ENCODE data around the gene FANCE. TPM values are rescaled to one million over a fixed set of nuclear protein-coding genes. Genes with fewer than 3 reads are reported as not detected.

The FANCE gene
- total and polyA plus RNA-seq, 9 of the 15 experiments (the other 6 are each of a cell fraction or from before 2014, with no cell fraction given), result 5.7 to 30.2 (median 17.0) TPM

GRCh38 chr6:35452183-35453090 is at the start of gene FANCE (continued):
- TF ChIP-seq, protein P1, sequence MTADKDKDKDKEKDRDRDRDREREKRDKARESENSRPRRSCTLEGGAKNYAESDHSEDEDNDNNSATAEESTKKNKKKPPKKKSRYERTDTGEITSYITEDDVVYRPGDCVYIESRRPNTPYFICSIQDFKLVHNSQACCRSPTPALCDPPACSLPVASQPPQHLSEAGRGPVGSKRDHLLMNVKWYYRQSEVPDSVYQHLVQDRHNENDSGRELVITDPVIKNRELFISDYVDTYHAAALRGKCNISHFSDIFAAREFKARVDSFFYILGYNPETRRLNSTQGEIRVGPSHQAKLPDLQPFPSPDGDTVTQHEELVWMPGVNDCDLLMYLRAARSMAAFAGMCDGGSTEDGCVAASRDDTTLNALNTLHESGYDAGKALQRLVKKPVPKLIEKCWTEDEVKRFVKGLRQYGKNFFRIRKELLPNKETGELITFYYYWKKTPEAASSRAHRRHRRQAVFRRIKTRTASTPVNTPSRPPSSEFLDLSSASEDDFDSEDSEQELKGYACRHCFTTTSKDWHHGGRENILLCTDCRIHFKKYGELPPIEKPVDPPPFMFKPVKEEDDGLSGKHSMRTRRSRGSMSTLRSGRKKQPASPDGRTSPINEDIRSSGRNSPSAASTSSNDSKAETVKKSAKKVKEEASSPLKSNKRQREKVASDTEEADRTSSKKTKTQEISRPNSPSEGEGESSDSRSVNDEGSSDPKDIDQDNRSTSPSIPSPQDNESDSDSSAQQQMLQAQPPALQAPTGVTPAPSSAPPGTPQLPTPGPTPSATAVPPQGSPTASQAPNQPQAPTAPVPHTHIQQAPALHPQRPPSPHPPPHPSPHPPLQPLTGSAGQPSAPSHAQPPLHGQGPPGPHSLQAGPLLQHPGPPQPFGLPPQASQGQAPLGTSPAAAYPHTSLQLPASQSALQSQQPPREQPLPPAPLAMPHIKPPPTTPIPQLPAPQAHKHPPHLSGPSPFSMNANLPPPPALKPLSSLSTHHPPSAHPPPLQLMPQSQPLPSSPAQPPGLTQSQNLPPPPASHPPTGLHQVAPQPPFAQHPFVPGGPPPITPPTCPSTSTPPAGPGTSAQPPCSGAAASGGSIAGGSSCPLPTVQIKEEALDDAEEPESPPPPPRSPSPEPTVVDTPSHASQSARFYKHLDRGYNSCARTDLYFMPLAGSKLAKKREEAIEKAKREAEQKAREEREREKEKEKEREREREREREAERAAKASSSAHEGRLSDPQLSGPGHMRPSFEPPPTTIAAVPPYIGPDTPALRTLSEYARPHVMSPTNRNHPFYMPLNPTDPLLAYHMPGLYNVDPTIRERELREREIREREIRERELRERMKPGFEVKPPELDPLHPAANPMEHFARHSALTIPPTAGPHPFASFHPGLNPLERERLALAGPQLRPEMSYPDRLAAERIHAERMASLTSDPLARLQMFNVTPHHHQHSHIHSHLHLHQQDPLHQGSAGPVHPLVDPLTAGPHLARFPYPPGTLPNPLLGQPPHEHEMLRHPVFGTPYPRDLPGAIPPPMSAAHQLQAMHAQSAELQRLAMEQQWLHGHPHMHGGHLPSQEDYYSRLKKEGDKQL (CRISPR knock-in tag; IDR thresholded peaks at IDR 0.05; ENCODE audit: borderline replicate concordance), result no peak
- no peak for TF ChIP-seq RBM15 (IDR thresholded peaks at IDR 0.05; ENCODE audit: insufficient read depth, low read length)
- no peak for TF ChIP-seq REST (IDR thresholded peaks at IDR 0.05; ENCODE audit: borderline replicate concordance)
- no peak; the same call in 1 of the 2 replicates for TF ChIP-seq REST (CRISPR knock-in tag; IDR thresholded peaks at IDR 0.05; ENCODE audit: low read depth)
- TF ChIP-seq HDAC8 (tag; IDR thresholded peaks at IDR 0.05), result no peak
- TF ChIP-seq SNRNP70 (optimal IDR thresholded peaks at IDR 0.05; ENCODE audit: low read depth, low read length), result no peak
- TF ChIP-seq ATF6 (CRISPR knock-in tag; IDR thresholded peaks at IDR 0.05), result no peak
- TF ChIP-seq E2F5 (CRISPR knock-in tag; IDR thresholded peaks at IDR 0.05), result no peak
